ENCODE data around the gene SNRPA1.

The SNRPA1 gene

DNA sequence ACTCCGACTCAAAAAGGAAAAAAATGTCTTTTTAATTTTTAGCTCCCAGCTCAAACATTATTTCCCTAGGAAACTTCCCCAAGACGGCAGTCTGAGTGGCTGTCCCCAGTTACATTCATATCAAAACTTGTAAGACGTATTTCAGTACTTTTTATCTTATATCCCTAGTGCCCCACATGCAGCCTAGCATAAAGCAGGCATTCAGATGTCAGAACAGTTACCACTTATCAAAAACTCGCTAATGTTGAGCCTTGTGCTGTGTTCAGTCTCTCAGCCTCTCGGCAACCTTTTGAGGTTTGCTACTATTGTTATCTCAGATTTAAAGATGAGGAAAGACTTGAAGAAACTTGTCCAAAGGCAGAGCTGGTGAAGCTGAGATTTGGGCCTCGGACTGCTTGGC lies 11.1 kb downstream of the SNRPA1 start:
- no peak for DNase-seq (ENCODE audit: low read depth, low spot score)
- no peak overlapping the region for H3K4me3 ChIP-seq (ENCODE audit: low read depth, low read length)
- TF ChIP-seq, protein P1, sequence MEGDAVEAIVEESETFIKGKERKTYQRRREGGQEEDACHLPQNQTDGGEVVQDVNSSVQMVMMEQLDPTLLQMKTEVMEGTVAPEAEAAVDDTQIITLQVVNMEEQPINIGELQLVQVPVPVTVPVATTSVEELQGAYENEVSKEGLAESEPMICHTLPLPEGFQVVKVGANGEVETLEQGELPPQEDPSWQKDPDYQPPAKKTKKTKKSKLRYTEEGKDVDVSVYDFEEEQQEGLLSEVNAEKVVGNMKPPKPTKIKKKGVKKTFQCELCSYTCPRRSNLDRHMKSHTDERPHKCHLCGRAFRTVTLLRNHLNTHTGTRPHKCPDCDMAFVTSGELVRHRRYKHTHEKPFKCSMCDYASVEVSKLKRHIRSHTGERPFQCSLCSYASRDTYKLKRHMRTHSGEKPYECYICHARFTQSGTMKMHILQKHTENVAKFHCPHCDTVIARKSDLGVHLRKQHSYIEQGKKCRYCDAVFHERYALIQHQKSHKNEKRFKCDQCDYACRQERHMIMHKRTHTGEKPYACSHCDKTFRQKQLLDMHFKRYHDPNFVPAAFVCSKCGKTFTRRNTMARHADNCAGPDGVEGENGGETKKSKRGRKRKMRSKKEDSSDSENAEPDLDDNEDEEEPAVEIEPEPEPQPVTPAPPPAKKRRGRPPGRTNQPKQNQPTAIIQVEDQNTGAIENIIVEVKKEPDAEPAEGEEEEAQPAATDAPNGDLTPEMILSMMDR (IDR thresholded peaks at IDR 0.05; ENCODE audit: low read depth, low read length), result no peak
- in situ Hi-C loops (cut with HindIII; ENCODE audit: low sequenced_read_pairs), result no loop called here

DNA sequence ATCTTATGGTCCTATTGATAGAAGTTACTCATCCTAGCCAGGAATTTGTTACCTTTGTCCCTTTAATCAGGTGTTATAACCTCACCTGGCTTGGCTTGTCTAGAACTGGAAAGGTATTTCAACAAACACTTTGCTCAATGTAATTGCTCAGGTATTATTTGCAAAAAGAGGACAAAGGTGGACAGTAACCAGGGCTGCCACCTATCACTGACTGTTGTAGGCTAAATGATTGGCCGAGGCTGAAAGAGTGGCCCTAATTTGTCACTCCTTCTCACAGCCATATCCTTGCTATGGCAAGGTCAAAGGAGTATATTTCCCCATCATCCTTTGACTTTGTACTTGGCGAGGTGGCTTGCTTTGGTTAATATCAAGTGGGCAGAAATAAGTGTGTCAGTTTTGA lies 15.0 kb downstream of the SNRPA1 start:
- H3K4me3 ChIP-seq (ENCODE audit: low read depth, low read length), result no peak overlapping the region
- no peak for DNase-seq (ENCODE audit: low read depth, low spot score)
- TF ChIP-seq, protein P1 (IDR thresholded peaks at IDR 0.05; ENCODE audit: low read depth, low read length), result no peak
- in situ Hi-C loops (cut with HindIII; ENCODE audit: low sequenced_read_pairs), result no loop called here

DNA sequence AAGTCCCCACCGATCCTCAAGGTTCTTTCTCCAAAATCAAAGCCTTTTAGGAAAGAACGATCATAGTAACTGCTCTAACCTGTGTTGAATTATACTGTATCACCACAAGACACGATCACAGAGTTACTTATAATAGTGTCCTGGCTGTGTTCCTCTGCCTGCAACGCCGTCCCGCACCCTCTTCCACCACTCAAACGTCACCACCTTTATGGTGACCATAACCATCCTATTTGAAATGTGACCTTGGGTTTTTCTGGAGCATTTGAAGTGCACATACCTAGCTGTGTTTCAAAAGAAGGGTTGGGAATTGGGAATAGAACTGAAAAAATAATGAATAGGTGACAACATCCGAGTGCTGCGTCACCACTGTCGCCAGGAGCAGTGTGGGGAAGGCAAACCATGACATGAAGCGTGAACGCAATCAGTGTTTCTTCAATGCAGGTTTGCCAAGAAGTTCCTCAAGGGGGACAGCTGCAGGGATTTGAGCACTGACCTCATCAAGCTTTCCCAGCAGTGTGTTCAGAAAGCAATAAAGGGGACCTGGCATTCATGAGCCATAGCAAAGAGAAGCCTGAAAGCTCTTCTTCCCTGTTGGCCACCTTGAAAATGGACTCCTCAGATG lies 17.0 kb downstream of the SNRPA1 start:
- TF ChIP-seq, protein P1 (IDR thresholded peaks at IDR 0.05; ENCODE audit: low read depth, low read length), result no peak
- in situ Hi-C loops (cut with HindIII; ENCODE audit: low sequenced_read_pairs), result no loop called here
- H3K4me3 ChIP-seq (ENCODE audit: low read depth, low read length), result peak overlapping the region; percentile 87

DNA sequence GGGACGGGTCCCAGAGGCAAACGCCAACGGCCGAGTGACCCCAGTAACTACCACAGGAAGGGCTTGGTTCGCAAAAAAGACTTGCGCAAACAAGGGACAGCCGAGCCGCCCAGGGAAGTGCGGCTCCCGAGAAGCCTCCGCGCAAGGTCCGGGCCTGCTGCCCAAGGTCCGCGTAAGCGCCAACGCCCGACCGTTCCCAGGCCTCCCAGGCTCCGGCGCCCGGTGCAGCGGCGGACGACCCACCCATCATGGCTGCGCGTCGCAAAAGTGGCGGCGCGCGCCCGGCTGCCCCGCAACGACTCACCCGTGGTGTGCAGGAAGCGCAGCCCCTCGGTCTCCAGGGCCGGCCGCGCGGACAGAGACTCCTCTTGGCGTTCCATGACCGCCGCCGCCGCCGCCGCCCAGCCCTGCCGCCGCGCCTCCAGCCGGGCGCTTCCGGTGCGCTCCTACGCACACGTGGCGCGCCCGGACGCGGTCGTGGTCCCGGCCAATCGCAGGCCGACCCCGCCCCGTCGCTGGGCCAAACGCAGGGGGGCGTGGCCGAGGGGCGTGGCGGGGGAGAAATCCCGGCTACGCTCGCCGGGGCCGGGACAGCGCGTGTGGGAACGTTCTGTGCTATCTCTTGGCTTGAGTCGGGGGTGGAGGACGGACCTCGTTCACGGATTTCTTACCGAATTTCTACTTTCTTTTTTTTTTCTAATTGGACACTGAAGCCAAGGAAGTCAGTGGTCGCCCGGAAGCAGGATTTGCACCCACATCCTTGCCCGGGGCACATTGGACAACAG lies 17.8 kb downstream of the SNRPA1 start, which contains the start of gene SELENOS:
SELENOS (minus strand) TSS at position 448 of the 785 bp plus-strand sequence; CDS start at position 380, 68 bp downstream.
- in situ Hi-C loops (cut with HindIII; ENCODE audit: low sequenced_read_pairs), result no loop called here
- DNase-seq (ENCODE audit: low read depth, low spot score), result peak; percentile 89
- H3K4me3 ChIP-seq (ENCODE audit: low read depth, low read length), result peak within 1 kb of the TSS; percentile 87
- TF ChIP-seq, protein P1 (IDR thresholded peaks at IDR 0.05; ENCODE audit: low read depth, low read length), result no peak

More for the DNA sequence above, 17.0 kb downstream of the SNRPA1 start:
- no peak for DNase-seq (ENCODE audit: low read depth, low spot score)

DNA sequence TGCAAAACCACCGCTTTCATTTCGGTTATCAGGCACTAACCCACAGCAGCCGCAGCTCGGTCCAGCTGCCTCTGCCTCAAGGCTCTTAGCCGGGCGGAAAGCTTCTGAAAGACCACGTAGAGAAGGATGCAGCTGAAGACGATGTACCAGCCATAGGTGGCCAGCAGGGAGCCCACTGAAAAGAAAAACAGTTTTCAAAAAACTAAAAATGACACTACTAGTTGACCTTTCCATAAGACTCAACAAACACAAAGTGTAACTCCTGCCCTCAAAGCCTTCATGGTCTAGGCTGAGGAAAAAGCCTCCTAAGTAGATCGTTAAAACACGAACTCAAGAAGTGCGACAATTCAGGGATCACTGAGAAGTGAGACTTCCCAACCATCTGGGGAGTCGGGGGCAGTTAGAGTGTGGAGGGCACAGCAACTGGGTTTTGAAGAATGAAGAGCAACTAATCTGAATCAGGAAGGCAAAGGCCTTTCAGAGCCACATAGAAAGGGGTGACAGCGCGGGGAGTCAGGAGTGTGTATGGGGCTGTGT lies 18.5 kb downstream of the SNRPA1 start:
- TF ChIP-seq, protein P1 (IDR thresholded peaks at IDR 0.05; ENCODE audit: low read depth, low read length), result peak; percentile 50
- peak overlapping the region; percentile 87 for H3K4me3 ChIP-seq (ENCODE audit: low read depth, low read length)
- in situ Hi-C loops (cut with HindIII; ENCODE audit: low sequenced_read_pairs), result no loop called here
- DNase-seq (ENCODE audit: low read depth, low spot score), result peak; percentile 47

DNA sequence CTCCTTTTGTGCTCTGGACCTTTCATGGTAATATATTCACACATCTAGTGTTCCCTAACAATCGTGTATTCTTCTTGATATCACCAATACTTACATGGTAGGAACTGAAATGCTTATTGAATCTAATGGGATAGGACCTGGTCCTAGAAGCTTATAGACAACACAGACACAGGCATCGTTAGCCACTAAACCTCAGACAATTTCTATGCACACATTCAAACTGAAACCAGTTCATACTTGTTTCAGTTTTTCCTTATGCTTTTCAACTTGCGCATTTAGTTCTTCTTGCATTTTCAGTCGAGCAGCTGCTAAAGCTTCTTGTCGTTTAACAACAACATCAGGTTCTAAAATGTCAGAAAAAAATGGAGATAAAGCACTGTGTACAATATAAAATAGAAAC lies 20.0 kb downstream of the SNRPA1 start:
- in situ Hi-C loops (cut with HindIII; ENCODE audit: low sequenced_read_pairs), result no loop called here
- H3K4me3 ChIP-seq (ENCODE audit: low read depth, low read length), result no peak overlapping the region
- DNase-seq (ENCODE audit: low read depth, low spot score), result no peak
- TF ChIP-seq, protein P1 (IDR thresholded peaks at IDR 0.05; ENCODE audit: low read depth, low read length), result no peak

All from astrocyte of the spinal cord (primary cell).